ENCODE data around the gene PYCR2.
"Not testable (repeated sequence)": the region's sequence is repeated elsewhere in the genome, so short reads cannot be mapped to it uniquely, and the experiment has no call there.

Gene PYCR2

GRCh38 chr1:225890346-225891228, 33.5 kb downstream of the PYCR2 start:
- DNase-seq (ENCODE audit: low spot score): no peak

- DNase-seq (ENCODE audit: low spot score): no peak
Measured at GRCh38 chr1:225889743-225890142, 34.3 kb downstream of the PYCR2 start.

- DNase-seq (ENCODE audit: low spot score): no peak
Measured at GRCh38 chr1:225888898-225889601, 35.0 kb downstream of the PYCR2 start, which contains the start of gene LEFTY1. TSS of gene LEFTY1 (minus strand) at chr1:225889146. CDS start at chr1:225889066, 80 bp downstream.

- no peak for DNase-seq (ENCODE audit: low spot score)
Measured at GRCh38 chr1:225888289-225888897, 35.7 kb downstream of the PYCR2 start.

GRCh38 chr1:225887554-225888288, 36.3 kb downstream of the PYCR2 start:
- not testable (repeated sequence) for DNase-seq (ENCODE audit: low spot score)

- DNase-seq (ENCODE audit: low spot score): no peak
Measured at GRCh38 chr1:225887030-225887314, 37.1 kb downstream of the PYCR2 start.

- no peak for DNase-seq (ENCODE audit: low spot score)
Measured at GRCh38 chr1:225886159-225887029, 37.7 kb downstream of the PYCR2 start.

- DNase-seq (ENCODE audit: low spot score): no peak
Measured at GRCh38 chr1:225885336-225885735, 38.7 kb downstream of the PYCR2 start.

- no peak for DNase-seq (ENCODE audit: low spot score)
Measured at GRCh38 chr1:225883616-225884265, 40.3 kb downstream of the PYCR2 start.

- peak; percentile 84 for DNase-seq (ENCODE audit: low spot score)
Measured at GRCh38 chr1:225882694-225883615, 41.1 kb downstream of the PYCR2 start.

GRCh38 chr1:225881959-225882693, 41.9 kb downstream of the PYCR2 start, which contains the start of gene TMEM63A:
TSS of gene TMEM63A (minus strand) at chr1:225882380. CDS start at chr1:225877580, 4,800 bp downstream.
- DNase-seq (ENCODE audit: low spot score): peak; percentile 98

GRCh38 chr1:225881081-225881958, 42.7 kb downstream of the PYCR2 start:
- DNase-seq (ENCODE audit: low spot score): peak; percentile 67

- no peak for DNase-seq (ENCODE audit: low spot score)
Measured at GRCh38 chr1:225880636-225881035, 43.4 kb downstream of the PYCR2 start.

GRCh38 chr1:225880222-225880588, 43.8 kb downstream of the PYCR2 start:
- DNase-seq (ENCODE audit: low spot score): no peak

GRCh38 chr1:225879521-225880221, 44.4 kb downstream of the PYCR2 start:
- DNase-seq (ENCODE audit: low spot score): no peak

- no peak for DNase-seq (ENCODE audit: low spot score)
Measured at GRCh38 chr1:225878282-225878681, 45.8 kb downstream of the PYCR2 start.

GRCh38 chr1:225877580-225877979, 46.5 kb downstream of the PYCR2 start:
- DNase-seq (ENCODE audit: low spot score): peak; percentile 64
